HepG2 (cell line): ENCODE measurements around the gene PPA2. TPM values are rescaled to one million over a fixed set of nuclear protein-coding genes. Genes with fewer than 3 reads are reported as not detected.

Source experiments
- ATAC-seq: fragments of 200-7000 bp; cut with Tn5 transposase; 3 replicates; pipeline ENCODE4 v1.9.1; 2020; ENCODE audit warnings: mild to moderate bottlenecking, moderate library complexity
- BruUV-seq: library from RNA; stranded (reverse); fragments of 400-500 nt; replicated peaks from 2 replicates; lab custom pipeline; 2021; lab: Mats Ljungman, UMichigan
- CTCF ChIA-PET: fragments of 300-600 bp; formaldehyde crosslinking; extraction: SDS; loops from one replicate; lab custom pipeline; 2021; ENCODE audit warnings: low total read pairs, inconsistent platforms, low intra/inter-chr PET ratio; lab: Yijun Ruan, JAX
- POLR2A ChIA-PET: fragments of 350-600 bp; sonication (Branson Sonifier 250); formaldehyde crosslinking; loops from one replicate; lab custom pipeline; 2020; ENCODE audit warnings: antibody characterized with exemption, inconsistent platforms; lab: Yijun Ruan, JAX
- DNase-seq: peaks from one replicate; pipeline ENCODE4 v3.0.0-alpha.2; 2015; ENCODE audit warnings: low spot score
- FAIRE-seq: peaks from 3 replicates; lab custom pipeline; 2011; peaks lifted over from hg19 to GRCh38; lab: Jason Lieb, UNC
- H2AFZ ChIP-seq: one replicate; pipeline ENCODE4 v1.6.1; 2011; ENCODE audit warnings: low read length, inconsistent platforms
- H3K27ac ChIP-seq: fragments of 300-600 bp; 3 replicates; pipeline ENCODE4 v1.8.0; 2011; ENCODE audit warnings: mixed run types, mild to moderate bottlenecking, mixed read lengths, low read length, inconsistent platforms; ENCODE audit not compliant: insufficient read depth; ENCODE audit errors: extremely low read length
- H3K27me3 ChIP-seq, 2 experiments: fragments of 200-600 bp in 1 of 2; 2 replicates in 1 of 2; 3 replicates in 1 of 2; pipeline versions ENCODE4 v1.6.0 to v1.8.0; 2011; ENCODE audit warnings: low read length in 2 of 2, mild to moderate bottlenecking in 2 of 2, moderate library complexity in 2 of 2, inconsistent platforms in 1 of 2; ENCODE audit not compliant: insufficient read depth in 2 of 2, control insufficient read depth in 1 of 2
- H3K36me3 ChIP-seq, 2 experiments: fragments of 200-600 bp in 1 of 2; replicated peaks in 1 of 2; 2 replicates in 1 of 2; 3 replicates in 1 of 2; pipeline versions ENCODE4 v1.5.1 to v1.8.0; 2011; ENCODE audit warnings: low read length in 2 of 2, inconsistent platforms in 1 of 2; ENCODE audit not compliant: insufficient read depth in 2 of 2, control insufficient read depth in 1 of 2
- H3K4me1 ChIP-seq: 2 replicates; pipeline ENCODE4 v1.5.1; 2012; ENCODE audit warnings: low read length, inconsistent platforms; ENCODE audit not compliant: insufficient read depth
- H3K4me2 ChIP-seq: 2 replicates; pipeline ENCODE4 v1.6.0; 2011; ENCODE audit warnings: low read depth, low read length, inconsistent platforms
- H3K4me3 ChIP-seq, 3 experiments: fragments of 200-600 bp in 1 of 3; sonication (generic), shearing (Covaris generic) in 1 of 3; replicated peaks in 1 of 3; 2 replicates each; pipeline ENCODE4 v1.5.1; 2011 to 2016; ENCODE audit warnings: low read length in 3 of 3, inconsistent platforms in 2 of 3, low read depth in 2 of 3, mild to moderate bottlenecking in 2 of 3, control low read depth in 1 of 3, mixed read lengths in 1 of 3; ENCODE audit not compliant: insufficient read depth in 1 of 3
- H3K79me2 ChIP-seq: one replicate; pipeline ENCODE4 v1.6.1; 2011; ENCODE audit warnings: low read length, inconsistent platforms; ENCODE audit not compliant: insufficient read depth
- H3K9ac ChIP-seq: 2 replicates; pipeline ENCODE4 v1.6.0; 2011; ENCODE audit warnings: mild to moderate bottlenecking, low read depth, low read length, inconsistent platforms; ENCODE audit not compliant: insufficient read depth
- H3K9me3 ChIP-seq: 2 replicates; pipeline ENCODE4 v1.5.1; 2012; ENCODE audit warnings: mild to moderate bottlenecking, low read length
- H4K20me1 ChIP-seq: 2 replicates; pipeline ENCODE4 v1.6.0; 2011; ENCODE audit warnings: inconsistent platforms, mild to moderate bottlenecking, low read length, moderate library complexity; ENCODE audit not compliant: insufficient read depth
- CEBPB ChIP-seq: IDR thresholded peaks from 2 replicates; pipeline ENCODE4 v1.6.1; 2011; ENCODE audit warnings: low read depth, low read length, improper control_type of control experiment, borderline replicate concordance
- GATAD2A ChIP-seq: IDR thresholded peaks from 2 replicates; pipeline ENCODE4 v1.6.1; 2016
- GPBP1L1 ChIP-seq: sonication (generic); formaldehyde crosslinking; IDR thresholded peaks from 2 replicates; pipeline ENCODE4 v1.5.0; 2020; ENCODE audit warnings: mild to moderate bottlenecking, missing genetic modification reagents
- HNF4A ChIP-seq: sonication (generic); formaldehyde crosslinking; IDR thresholded peaks from 2 replicates; pipeline ENCODE4 v1.4.0; 2020; ENCODE audit warnings: missing genetic modification reagents
- IRF2 ChIP-seq: IDR thresholded peaks from 2 replicates; pipeline ENCODE4 v1.6.1; 2018; ENCODE audit warnings: missing genetic modification reagents, missing compliant biosample characterization
- ISL2 ChIP-seq: sonication (generic); formaldehyde crosslinking; IDR thresholded peaks from 2 replicates; pipeline ENCODE4 v1.5.0; 2020; ENCODE audit warnings: missing genetic modification reagents
- KDM5A ChIP-seq: fragments of 200-600 bp; sonication (generic); IDR thresholded peaks from 2 replicates; pipeline ENCODE4 v1.7.0; 2018; ENCODE audit warnings: antibody characterized with exemption, mild to moderate bottlenecking, low read length, borderline replicate concordance
- MAFF ChIP-seq: IDR thresholded peaks from 2 replicates; pipeline ENCODE4 v1.6.1; 2011; ENCODE audit warnings: low read depth, low read length, improper control_type of control experiment
- MAFK ChIP-seq, 2 experiments: IDR thresholded peaks in 1 of 2; conservative IDR thresholded peaks in 1 of 2; 2 replicates each; pipeline ENCODE4 v1.6.1; 2011; ENCODE audit warnings: improper control_type of control experiment in 2 of 2, low read length in 2 of 2
- NCOR1 ChIP-seq: fragments of 200-600 bp; sonication (generic); IDR thresholded peaks from 2 replicates; pipeline ENCODE4 v1.7.0; 2017; ENCODE audit warnings: antibody characterized with exemption, low read length, borderline replicate concordance
- NFE2L2 ChIP-seq: fragments of 150-350 bp; IDR thresholded peaks from 2 replicates; pipeline ENCODE4 v1.6.1; 2014; ENCODE audit warnings: low read length
- TBX3 ChIP-seq: fragments of 450-650 bp; IDR thresholded peaks from 2 replicates; pipeline ENCODE4 v1.6.1; 2017; ENCODE audit warnings: antibody characterized with exemption, mild to moderate bottlenecking, inconsistent platforms, borderline replicate concordance
- TEAD3 ChIP-seq: optimal IDR thresholded peaks from 2 replicates; pipeline ENCODE3; 2016; ENCODE audit warnings: borderline replicate concordance
- ZNF124 ChIP-seq: sonication (generic); formaldehyde crosslinking; IDR thresholded peaks from 2 replicates; pipeline ENCODE4 v1.4.0; 2020; ENCODE audit warnings: missing genetic modification reagents
- ZNF792 ChIP-seq: IDR thresholded peaks from 2 replicates; pipeline ENCODE4 v1.6.1; 2016
- WGBS: methylation state at CpG from one replicate; pipeline ENCODE4 v1.1.6; 2017; ENCODE audit warnings: low lambda C conversion rate; 5-methylcytosine and 5-hydroxymethylcytosine counted together
- in situ Hi-C: cut with HindIII; loops from 2 replicates; pipeline ENCODE4 v1.10.0; 2017; ENCODE audit warnings: low pct_unique_long_range_greater_than_20kb; ENCODE audit not compliant: extremely low pct_ligation_motif_present
- intact Hi-C: fragments of 100-400 bp; cut with micrococcal nuclease; formaldehyde crosslinking; loops from one replicate; pipeline ENCODE4 v1.10.0; 2022; ENCODE audit not compliant: unreplicated experiment
- polyA plus RNA-seq, 8 experiments: library from polyadenylated mRNA; depleted of rRNA in 3 of 8; stranded (reverse) in 7 of 8; unstranded in 1 of 8; fragments of >200 nt; fragmentation: Illumina TruSeq in 4 of 8; extraction: Trizol in 4 of 8; gene quantifications; 2 replicates each; pipeline versions ENCODE4 v1.2.1 to v1.2.3, GENCODE V29; 2011 to 2016; ENCODE audit warnings: low read depth in 4 of 8, missing spikeins in 1 of 8, mixed read lengths in 1 of 8; ENCODE audit not compliant: insufficient read depth in 1 of 8
- total RNA-seq, 5 experiments: library from RNA; depleted of rRNA; stranded (reverse); fragments of >200 nt; fragmentation: Illumina TruSeq; extraction: Trizol; gene quantifications; 2 replicates each; pipeline ENCODE4 v1.2.3, GENCODE V29; 2016; ENCODE audit warnings: low read depth in 1 of 5

PPA2 gene
- total and polyA plus RNA-seq, 2 of the 13 experiments (the other 11 are each of a cell fraction or from before 2014, with no cell fraction given), result 44.2 to 70.6 TPM

- ChIA-PET CTCF (no interaction called here), POLR2A (no interaction called here)
- Histone ChIP-seq H3K4me1 (peaks cover 22% of the 10 kb centered on the region), H3K4me2 (no peak overlapping the region), H3K9ac (no peak overlapping the region), H2AFZ (no peak overlapping the region), H3K9me3 (peaks cover 5% of the 10 kb centered on the region; the same call in 1 of the 2 replicates), H3K79me2 (no peaks in the 10 kb centered on the region), H4K20me1 (no peaks in the 10 kb centered on the region), H3K27ac (no peak overlapping the region), H3K36me3 (peaks cover 3 to 4% of the 10 kb centered on the region in 2 experiments; a peak in 2 of 5 replicates), H3K4me3 (no peak overlapping the region), H3K27me3 (no peaks in the 10 kb centered on the region)
- in situ Hi-C loops, result no loop called here
- no TSS peak for BruUV-seq
- peak; percentile 62 for ATAC-seq
- intact Hi-C loops, result loop anchor here (5.0 kb wide), 2 partner anchors 50 to 75 kb away; partner anchors contain the start of gene PPA2
- peak; percentile 62 for DNase-seq
- 92% methylated on average over 3 of the region's 3 CpGs for WGBS
- TF ChIP-seq NCOR1, result peak; percentile 30; the same call in 1 of the 2 replicates
- peak; percentile 77; the same call in 1 of the 2 replicates for TF ChIP-seq NFE2L2
- no peak for TF ChIP-seq IRF2 (CRISPR knock-in tag)
- no peak for TF ChIP-seq KDM5A
- TF ChIP-seq MAFF, result 0 out of 2 replicates have a peak, but pooled peaks have one; percentile 6
- peak; percentile 32; the same call in 1 of the 2 replicates for TF ChIP-seq CEBPB
- TF ChIP-seq GATAD2A (CRISPR knock-in tag), result 0 out of 2 replicates have a peak, but pooled peaks have one; percentile 34
- peak; percentile 22; the same call in 1 of the 2 replicates for TF ChIP-seq ISL2 (CRISPR knock-in tag)
- TF ChIP-seq TBX3, result peak; percentile 30; the same call in 1 of the 2 replicates
- peak; percentile 61 for TF ChIP-seq TEAD3 (CRISPR knock-in tag)
- TF ChIP-seq HNF4A (CRISPR knock-in tag), result peak; percentile 46
- TF ChIP-seq GPBP1L1, result no peak
- TF ChIP-seq MAFK (conservative IDR thresholded peaks at IDR 0.05 in 1 of 2, IDR thresholded peaks at IDR 0.05 in 1 of 2; ENCODE audit: low read length in 2 of 2), result 0 out of 4 replicates have a peak, but pooled peaks of 1 of the 2 experiments have one; percentile 3
- no peak for TF ChIP-seq ZNF124 (CRISPR knock-in tag)
- peak; percentile 98 for TF ChIP-seq ZNF792 (CRISPR knock-in tag)
- no peak for FAIRE-seq
Measured at GRCh38 chr4:105422207-105422920, 51.5 kb downstream of the PPA2 start.
